ENCODE data around the gene CRLF3.
A peak's percentile ranks its signal among the peaks of the same experiment; 100 is the strongest.
"Not testable (repeated sequence)": the region's sequence is repeated elsewhere in the genome, so short reads cannot be mapped to it uniquely, and the experiment has no call there.

The CRLF3 gene, protein sequence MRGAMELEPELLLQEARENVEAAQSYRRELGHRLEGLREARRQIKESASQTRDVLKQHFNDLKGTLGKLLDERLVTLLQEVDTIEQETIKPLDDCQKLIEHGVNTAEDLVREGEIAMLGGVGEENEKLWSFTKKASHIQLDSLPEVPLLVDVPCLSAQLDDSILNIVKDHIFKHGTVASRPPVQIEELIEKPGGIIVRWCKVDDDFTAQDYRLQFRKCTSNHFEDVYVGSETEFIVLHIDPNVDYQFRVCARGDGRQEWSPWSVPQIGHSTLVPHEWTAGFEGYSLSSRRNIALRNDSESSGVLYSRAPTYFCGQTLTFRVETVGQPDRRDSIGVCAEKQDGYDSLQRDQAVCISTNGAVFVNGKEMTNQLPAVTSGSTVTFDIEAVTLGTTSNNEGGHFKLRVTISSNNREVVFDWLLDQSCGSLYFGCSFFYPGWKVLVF

DNA sequence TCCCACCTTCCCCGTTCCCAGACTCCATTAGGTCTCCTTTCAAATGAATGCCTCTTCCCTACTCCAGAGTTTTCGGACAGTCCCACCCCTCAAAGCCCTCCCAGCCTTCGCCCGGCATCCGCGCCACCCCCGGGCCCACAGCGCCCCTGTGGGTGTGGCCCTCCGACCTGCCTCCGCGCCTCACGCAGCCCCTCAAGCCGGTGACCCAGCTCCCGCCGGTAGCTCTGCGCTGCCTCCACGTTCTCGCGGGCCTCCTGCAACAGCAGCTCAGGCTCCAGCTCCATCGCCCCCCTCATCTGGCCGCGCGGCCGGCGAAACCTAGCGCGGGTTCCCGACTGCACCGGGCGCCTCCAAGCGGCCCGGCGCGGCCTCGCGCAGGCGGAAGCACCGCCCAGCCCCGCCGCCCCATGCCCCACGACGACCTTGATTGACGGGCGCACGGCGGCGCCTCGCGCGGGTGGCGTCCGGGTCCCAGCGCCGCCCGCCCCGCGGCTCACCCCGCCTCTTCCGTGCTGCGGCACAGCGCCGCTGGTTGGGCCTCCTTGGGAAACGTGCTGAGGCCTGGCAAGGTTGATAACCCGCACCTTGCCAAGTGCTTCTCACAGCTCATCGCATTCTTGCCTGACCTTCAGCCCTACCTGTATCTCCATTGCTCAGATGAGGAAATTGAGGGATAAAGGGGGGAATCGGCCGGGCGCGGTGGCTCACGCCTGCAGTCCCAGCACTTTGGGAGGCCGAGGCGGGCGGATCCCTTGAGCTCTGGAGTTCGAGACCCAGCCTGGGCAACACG lies at the start of gene CRLF3:
Gene CRLF3, minus strand, starts transcription at position 337 of the 790 bp plus-strand sequence. Its CDS starts 41 bp downstream, at position 296.
- peak; percentile 89 for DNase-seq

DNA sequence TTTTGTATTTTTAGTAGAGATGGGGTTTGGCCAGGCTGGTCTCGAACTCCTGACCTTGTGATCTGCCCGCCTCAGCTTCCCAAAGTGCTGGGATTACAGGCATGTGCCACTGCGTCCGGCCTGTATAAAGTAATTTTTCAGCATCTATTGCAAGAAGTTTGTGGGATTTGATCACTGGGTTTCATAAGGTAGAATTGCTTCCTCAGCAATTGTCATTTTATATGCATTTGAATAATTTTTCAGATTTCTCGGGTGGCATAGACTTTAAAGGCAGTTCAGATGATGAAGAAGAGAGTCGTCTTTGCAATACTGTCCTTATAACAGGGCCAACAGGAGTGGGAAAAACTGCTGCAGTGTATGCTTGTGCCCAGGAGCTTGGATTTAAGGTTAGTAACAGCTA lies 44.5 kb upstream of the CRLF3 start:
- DNase-seq = no peak

DNA sequence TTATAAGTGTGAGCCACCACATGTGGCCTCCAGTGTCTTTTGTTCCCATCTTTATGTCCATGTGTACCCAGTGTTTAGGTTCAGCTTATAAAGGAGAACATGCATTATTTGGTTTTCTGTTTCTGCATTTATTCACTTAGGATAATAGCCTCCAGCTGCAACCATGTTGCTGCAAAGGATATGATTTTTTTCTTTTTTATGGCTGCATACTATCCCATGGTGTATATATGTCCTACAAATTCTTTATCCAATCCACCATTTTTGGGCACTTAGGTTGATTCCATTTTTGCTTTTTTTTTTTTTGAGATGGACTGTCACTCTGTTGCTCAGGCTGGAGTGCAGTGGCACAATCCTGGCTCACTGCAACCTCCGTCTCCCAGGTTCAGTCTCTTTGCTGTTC lies 40.1 kb upstream of the CRLF3 start:
- no peak for DNase-seq

DNA sequence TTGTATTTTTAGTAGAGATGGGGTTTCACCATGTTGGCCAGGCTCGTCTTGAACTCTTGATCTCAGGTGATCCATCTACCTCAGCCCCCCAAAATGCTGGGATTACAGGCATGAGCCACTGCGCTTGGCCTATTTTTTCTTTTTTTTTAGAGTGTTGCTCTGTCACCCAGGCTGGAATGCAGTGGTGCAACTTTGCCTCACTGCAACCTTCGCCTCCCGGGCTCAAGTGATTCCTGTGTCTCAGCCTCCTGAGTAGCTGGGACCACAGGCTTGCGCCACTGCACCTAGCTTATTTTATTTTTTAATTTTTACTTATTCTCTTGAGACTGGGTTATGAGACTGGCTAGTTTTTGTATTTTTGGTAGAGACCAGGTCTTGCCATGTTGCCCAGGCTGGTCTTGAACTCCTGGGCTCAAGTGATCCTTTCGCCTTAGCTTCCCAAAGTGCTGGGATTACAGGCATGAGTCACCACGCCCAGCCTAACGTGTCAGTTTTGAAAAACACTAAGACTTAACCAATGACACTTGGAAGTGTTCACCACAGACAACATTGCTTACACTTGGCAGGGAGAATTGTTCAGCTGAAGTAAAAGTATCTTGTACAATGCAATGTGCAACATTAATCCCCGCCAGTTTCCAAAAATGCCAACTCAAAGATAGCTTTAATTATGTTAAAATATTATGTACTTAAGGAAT lies 34.2 kb upstream of the CRLF3 start:
- no peak for DNase-seq

DNA sequence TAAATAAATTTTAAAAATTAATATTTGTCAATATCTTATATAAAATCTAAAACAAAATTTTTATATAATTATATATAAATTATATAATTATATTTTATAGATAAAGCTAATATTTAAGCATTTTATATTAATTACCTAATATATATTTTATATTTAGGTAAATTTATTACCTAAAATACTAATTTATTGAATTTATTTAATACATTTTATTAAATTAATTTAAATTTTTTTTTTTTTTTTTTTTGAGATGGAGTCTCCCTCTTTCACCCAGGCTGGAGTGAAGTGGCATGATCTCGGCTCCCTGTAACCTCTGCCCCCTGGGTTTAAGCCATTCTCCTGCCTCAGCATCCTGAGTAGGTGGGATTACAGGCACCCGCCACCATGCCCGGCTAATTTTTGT lies 29.7 kb upstream of the CRLF3 start:
- no peak for DNase-seq

DNA sequence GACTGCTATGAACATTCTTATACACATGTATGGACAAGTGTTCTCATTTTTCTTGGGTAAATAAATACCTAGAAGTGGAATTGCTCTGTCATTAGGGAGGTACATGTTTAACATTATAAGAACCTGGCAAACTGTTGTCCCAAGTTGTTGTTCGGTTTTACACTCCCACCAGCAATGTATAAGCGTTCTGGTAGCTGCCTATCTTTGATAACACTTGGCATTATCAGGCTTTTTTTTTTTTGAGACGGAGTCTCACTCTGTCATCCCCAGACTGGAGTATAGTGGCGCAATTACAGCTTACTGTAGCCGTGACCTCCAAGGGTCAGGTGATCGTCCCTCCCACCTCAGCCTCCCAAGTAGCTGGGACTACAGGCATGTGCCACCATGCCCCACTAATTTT lies 23.5 kb upstream of the CRLF3 start:
- DNase-seq = no peak

DNA sequence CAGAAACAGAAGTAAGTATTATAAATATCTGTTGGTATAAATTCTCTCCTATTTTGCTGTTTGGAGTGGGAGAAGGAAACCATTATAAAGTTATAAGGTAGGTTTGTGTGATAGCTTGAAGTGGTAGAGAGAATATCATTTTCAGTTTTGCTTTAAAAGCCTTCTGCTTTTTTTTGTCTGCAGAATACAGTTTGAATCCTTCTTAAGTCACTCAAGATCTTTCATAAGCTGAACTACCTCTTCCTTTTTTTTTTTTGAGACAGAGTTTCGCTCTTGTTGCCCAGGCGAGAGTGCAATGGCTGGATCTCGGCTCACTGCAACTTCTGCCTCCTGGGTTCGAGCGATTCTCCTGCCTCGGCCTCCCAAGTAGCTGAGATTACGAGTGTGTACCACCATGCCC lies 16.3 kb upstream of the CRLF3 start:
- DNase-seq = no peak

DNA sequence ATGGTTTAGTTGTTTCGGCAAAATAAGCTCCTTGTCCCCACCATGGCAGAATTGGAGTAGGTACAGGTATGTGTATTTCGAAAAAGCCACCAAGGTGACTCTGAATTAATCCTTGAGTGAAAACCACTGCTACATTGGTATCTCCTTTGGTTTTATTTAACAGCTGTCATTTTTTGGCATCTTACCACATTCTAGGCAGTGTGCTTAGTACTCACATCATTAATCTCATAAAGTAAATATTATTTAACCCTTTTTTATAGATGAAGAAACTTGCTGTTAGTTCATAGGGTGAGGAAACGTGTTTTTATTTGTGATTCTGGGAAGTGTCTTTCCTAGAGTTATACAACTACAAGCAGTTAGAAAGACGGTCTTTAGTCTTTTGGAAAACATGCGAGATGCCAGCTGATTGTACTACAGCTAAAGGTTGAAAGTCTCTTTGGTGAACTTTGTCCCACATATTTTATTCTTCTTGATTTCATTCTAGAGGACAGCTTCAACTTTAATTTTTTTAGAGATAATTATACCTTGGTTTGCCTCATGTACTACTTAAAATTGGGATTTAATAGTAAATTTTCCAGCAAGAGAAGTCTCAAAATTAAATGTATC lies 13.8 kb upstream of the CRLF3 start:
- DNase-seq = no peak

DNA sequence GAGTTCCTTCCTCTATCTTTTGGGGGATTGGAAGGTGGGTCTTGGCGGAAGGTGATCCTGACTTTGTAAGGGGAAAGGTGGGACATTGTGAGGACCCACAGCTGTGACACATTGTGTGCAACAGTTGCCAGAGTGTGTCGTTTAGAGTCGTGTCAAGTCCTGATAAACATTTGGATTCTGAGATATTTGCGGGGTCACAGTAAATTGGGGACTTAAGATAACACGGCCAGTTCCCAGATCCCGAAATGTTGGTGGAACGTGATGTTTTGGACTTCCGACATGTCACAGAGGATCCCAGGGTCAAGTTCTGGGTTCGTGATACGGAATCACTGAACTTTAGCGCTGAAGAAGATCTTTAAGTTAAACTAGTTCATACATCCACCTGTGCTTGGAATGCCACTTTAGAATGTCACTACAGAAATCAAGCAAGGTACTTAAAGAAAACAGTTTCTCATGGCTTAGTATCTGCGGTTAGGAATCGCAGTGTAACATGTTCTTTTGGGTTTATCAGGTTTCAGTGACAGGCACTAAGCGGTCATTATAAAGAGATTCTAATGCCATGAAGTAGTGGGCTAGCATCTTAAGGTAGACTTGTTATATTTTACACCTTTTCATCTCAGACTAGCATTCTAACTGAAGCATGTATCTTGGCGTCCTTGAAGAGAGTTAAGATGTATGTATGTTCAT lies 8.1 kb upstream of the CRLF3 start:
- DNase-seq = no peak

DNA sequence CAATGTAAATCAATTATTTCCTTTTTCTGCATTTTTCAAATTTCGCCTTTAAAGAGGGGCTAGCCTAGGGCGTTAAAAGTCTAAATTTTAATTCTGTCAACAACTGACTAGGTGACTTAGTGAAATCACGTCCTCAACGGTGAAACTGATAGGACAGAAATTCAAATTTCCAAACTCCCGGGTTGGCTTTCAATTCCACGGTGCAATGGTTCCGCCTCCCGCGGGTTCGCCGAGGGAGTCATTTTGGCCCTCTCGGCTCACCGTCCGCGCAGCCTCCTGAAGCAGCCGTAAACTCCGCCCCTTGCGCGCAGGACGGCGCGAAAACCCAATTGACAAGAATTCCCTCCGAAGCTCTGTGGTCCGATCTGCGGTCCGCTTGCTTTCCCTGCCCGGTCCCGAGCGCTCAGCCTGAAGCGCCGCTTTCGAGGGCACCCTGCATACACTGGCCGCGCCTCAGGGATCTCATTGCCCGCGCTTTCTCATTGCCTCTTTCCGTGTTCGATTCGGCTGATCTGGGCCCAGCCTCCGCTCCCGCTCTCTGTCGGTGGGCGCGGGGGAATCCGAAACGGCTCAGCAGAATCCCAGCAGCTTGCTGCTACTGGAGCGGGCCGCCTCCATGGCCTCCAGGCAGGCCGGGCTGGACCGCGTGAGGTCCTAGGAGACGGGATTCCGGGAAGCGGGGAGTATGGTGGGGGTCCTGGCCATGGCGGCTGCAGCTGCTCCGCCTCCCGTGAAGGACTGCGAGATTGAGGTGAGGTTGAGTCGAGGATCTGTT lies 7.4 kb upstream of the CRLF3 start, which contains the start of gene ATAD5:
Gene ATAD5, plus strand, starts transcription at position 304 of the 775 bp plus-strand sequence. Its CDS starts 382 bp downstream, at position 686.
- DNase-seq = peak; percentile 93

DNA sequence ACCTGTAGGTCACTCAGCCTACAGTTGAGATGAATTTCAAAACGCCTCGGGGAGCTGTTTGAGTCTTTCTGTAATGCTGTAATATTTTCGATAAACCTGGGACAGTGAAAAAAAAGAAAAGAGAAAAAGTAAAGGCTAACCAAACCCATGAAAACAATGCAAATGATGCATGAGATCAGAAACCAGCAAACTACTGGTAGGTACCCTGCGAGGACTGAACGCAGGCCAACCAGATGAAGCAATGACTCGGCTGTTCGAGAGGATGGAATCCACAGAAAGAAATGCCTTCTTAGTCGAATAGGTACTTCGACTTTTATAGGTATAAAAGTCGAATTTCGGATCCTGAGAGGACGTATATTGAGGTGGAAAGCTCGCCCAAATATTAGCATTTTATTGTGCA lies 6.8 kb upstream of the CRLF3 start:
- DNase-seq = no peak

DNA sequence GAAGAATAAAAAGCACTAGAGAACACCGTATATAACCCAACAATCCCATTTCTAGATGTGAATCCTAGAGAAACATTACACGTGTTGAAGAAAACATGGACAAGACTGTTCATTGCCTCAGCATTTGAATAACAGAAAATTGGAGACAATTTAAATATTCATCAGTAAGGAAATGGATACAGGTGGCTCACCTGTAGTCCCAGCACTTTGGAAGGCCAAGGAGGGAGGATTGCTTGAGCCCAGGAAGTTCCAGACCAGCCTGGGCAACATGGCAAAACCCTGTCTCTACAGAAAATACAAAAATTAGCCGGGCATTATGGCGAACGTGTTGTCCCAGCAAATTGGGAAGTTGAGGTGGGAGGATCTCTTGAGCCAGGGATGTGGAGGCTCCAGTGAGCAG lies 4.5 kb upstream of the CRLF3 start:
- no peak for DNase-seq

DNA sequence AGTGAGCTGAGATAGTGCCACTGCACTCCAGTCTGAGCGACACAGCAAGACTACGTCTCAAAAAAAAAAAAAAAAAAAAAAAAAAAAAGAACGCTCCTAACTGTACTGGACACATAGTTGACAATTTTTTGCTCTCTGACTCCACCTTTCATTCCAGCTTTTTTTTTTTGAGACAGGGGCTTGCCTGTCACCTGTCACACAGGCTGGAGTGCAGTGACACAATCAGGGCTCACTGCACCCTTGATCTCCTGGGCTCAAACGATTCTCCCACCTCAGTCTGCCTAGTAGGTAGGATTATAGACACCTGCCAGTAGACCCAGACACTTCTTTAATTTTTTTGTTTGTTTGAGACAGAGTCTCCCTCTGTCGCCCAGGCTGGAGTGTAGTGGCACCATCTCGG lies 2.6 kb upstream of the CRLF3 start:
- no peak for DNase-seq

DNA sequence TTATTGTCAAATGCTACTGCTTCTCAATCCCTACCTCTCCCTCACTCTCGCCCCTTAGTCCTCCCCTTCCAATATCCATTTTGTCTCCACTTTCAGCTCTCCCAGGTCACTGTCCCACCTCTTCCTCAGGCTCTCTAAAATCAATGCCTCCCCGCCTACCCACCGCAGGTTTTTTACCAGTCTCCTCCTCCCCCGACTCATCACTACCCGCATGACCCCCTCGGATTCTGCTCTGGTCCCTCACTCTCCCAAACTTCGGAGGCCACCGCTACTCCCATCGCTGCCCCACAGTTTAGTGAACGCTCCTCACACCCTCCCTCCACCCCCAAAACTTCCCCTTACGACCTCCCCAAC lies 513 bp downstream of the CRLF3 start:
- no peak for DNase-seq

DNA sequence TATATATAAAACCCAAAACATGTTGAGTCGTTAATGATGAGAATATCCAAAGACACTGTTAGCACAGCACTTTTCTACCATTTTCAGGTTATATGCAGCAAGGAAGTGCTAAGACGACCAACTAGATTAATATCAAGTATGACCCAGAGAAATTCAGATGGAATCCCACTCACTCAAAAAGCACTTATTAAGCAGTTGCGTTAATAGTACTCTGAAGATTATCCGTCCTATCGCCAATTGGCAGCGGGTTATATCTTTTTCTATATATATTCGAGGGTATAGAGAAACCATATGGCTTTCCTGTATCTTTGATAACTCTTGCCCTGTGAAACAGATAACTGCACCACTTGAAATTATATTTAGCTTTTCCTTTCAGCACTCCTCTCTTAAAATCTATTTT lies 1.1 kb downstream of the CRLF3 start:
- no peak for DNase-seq

DNA sequence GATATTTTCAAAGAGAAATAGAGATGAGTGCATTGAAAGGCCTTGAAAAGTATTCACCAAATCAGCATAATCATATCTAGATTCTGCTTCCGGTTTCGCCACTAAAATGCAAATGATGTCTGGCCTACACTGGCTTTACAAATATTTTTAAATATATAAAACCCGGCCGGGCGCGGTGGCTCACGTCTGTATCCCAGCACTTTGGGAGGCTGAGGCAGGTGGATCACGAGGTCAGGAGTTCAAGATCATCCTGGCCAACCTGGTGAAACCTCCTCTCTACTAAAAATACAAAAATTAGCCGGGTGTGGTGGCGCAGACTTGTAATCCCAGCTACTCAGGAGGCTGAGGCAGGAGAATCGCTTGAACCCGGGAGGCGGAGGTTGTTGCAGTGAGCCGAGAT lies 1.6 kb downstream of the CRLF3 start:
- not testable (repeated sequence) for DNase-seq

DNA sequence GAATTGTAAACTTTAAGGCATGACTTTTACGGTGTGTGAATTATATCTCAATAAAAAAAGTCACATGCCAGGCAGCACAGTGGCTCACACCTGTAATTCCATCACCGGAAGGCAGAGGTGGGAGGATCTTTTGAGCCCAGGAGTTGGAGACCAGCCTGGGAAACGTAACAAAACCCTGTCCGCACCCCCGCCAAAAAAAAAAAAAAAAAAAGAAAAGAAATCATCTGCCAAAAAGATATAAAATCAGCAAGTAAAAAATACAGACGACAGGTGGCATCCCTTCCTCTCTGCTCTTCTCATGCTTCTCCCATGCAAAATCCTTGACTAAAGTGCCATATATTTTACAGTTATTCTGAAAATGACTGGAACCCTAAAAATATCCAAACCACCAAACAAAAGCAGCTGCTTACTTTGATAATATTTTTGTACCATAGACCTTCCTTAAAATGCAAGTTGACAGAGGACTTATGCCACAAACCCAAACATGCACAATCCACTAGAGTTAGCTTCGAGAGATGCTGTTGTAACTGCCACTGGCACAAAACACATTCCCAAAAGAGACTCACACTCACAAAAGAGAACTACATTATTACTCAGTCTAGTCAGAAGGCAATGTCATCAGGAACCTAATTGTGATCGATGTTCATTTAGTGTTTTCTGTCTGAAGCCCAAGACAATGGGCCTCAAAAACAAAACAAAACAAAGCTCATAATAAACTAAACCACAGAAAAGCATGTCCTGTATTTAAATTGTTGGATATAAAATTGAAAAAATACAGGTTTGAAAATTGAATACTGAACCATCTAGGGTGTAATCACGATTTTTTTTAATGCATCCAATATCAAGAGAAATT lies 2.4 kb downstream of the CRLF3 start:
- no peak for DNase-seq

DNA sequence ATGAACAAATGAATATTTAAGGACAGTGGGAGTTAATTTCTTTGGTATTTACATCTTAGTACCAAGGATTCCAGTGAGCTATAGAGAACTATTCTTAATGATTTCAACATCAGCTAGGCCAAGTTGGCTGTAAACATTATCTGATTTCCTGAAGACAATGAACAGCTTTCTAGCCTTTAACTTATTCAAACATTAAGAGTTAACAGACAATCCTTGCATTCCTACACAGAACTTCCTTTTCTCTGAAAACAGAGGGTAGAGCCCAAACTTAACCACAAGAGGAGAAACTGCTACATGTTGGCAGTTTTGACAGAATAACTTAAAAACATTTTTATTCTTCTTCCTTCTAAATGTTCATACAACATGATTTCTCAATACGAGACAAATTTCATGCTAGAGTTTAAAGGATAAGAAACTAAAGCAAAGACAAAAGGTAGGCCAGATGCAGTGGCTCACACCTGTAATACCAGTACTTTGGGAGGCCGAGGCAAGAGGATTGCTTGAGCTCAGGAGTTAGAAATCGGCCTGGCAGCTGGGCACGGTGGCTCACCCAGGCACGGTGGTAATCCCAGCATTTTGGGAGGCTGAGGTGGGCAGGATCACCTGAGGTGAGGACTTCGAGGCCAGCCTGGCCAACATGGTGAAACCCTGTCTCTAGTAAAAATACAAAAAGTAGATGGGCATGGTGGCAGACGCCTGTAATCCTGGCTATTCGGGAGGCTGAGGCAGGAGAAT lies 4.4 kb downstream of the CRLF3 start:
- no peak for DNase-seq

DNA sequence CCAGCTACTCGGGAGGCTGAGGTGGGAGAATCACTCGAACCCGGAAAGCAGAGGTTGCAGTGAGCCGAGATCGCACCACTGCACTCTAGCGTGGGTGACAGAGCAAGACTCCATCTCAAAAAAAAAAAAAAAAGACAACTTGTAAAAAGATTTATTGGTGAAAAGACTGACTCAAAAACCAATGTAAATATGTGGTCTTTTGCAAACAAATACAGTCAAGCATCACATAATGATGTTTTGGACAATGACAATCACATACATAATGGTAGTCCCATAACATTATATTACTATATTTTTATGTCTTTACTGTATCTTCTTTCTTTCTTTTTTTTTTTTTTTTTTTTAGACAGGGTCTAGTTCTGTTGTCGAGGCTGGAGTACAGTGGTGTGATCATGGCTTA lies 8.3 kb downstream of the CRLF3 start:
- DNase-seq = no peak

DNA sequence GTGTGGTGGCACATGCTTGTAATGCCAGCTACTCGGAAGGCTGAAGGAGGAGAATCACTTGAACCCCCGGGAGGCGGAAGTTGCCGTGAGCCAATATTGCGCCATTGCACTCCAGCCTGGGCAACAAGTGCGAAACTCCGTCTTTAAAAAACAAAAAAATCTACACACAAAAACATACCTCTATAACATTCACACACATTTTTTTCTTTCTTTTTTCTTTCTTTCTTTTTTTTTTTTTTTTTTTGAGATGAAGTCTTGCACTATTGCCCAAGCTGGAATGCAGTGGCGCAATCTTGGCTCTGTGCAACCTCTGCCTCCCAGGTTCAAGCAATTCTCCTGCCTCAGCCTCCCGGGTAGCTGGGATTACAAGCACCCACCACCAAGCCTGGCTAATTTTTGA lies 9.6 kb downstream of the CRLF3 start:
- DNase-seq = peak; percentile 17

Measured in NCI-H226 (cell line).